Measurements from ENCODE around the gene DNAH7. TPM values are rescaled to one million over a fixed set of nuclear protein-coding genes. Genes with fewer than 3 reads are reported as not detected.

The DNAH7 gene
- total and polyA plus RNA-seq, 9 donors: 0.30 to 27.3 (median 1.6) TPM

GRCh38 chr2:196076778-196077568 is 8.3 kb upstream of the DNAH7 start:
- Histone ChIP-seq H3K36me3 (no peaks in the 10 kb centered on the region), H3K4me3 (no peak overlapping the region), H3K4me1 (ENCODE audit: insufficient read depth) (no peaks in the 10 kb centered on the region), H3K27ac (no peak overlapping the region), H3K9me3 (no peaks in the 10 kb centered on the region), H3K27me3 (no peaks in the 10 kb centered on the region)
- DNase-seq: no peak
- WGBS, 3 donors: 81 to 82% (median 82%) methylated on average over 5 of the region's 5 CpGs
- TF ChIP-seq EP300 (IDR thresholded peaks at IDR 0.05) (no peak), POLR2A (IDR thresholded peaks at IDR 0.05) (no peak)
- TF ChIP-seq, protein P1, sequence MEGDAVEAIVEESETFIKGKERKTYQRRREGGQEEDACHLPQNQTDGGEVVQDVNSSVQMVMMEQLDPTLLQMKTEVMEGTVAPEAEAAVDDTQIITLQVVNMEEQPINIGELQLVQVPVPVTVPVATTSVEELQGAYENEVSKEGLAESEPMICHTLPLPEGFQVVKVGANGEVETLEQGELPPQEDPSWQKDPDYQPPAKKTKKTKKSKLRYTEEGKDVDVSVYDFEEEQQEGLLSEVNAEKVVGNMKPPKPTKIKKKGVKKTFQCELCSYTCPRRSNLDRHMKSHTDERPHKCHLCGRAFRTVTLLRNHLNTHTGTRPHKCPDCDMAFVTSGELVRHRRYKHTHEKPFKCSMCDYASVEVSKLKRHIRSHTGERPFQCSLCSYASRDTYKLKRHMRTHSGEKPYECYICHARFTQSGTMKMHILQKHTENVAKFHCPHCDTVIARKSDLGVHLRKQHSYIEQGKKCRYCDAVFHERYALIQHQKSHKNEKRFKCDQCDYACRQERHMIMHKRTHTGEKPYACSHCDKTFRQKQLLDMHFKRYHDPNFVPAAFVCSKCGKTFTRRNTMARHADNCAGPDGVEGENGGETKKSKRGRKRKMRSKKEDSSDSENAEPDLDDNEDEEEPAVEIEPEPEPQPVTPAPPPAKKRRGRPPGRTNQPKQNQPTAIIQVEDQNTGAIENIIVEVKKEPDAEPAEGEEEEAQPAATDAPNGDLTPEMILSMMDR (IDR thresholded peaks at IDR 0.05): no peak
- intact Hi-C loops (cut with DNase I): loop anchor here in 2 of 4 donors (10.0 kb wide), 2 partner anchors 268 to 678 kb away; no protein-coding TSS in a partner anchor

- Histone ChIP-seq H3K4me3 (no peak overlapping the region), H3K36me3 (no peaks in the 10 kb centered on the region), H3K27ac (no peak overlapping the region), H3K4me1 (ENCODE audit: insufficient read depth) (no peaks in the 10 kb centered on the region), H3K9me3 (no peaks in the 10 kb centered on the region), H3K27me3 (no peaks in the 10 kb centered on the region)
- intact Hi-C loops (cut with DNase I): loop anchor here in 2 of 4 donors (10.0 kb wide), 2 partner anchors 270 to 680 kb away; no protein-coding TSS in a partner anchor
- no peak for DNase-seq
- 0% methylated on average over 1 of the region's 1 CpG for WGBS, 3 donors
- TF ChIP-seq, protein P1 (IDR thresholded peaks at IDR 0.05): no peak
- TF ChIP-seq EP300 (IDR thresholded peaks at IDR 0.05) (no peak), POLR2A (IDR thresholded peaks at IDR 0.05) (no peak)
These were observed 6.6 kb upstream of the DNAH7 start for GRCh38 chr2:196075196-196075595.

DNA sequence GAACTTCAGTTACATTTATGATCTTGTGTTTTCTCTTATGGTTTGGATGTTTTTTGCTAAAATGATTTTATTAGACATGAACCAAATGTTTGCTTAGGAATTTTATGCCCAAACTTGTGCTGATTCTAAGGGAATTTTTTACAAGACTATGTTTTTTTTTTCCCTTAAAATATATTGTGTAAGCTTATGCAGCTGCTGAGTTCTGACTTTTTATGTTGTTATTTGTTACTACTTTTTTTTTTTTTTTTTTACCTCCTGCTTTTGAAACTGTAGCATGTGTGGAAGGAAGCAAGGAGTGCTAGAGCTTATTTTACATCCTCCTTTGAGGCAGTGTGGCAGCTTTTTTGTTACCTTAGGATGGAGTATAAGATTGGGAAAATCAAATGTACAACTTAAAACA is 6.0 kb upstream of the DNAH7 start:
- no peaks in the 10 kb centered on the region for H3K27me3 ChIP-seq
- intact Hi-C loops (cut with DNase I): loop anchor here in 2 of 4 donors (10.0 kb wide), 2 partner anchors 270 to 680 kb away; no protein-coding TSS in a partner anchor
- H3K27ac ChIP-seq: no peak overlapping the region
- H3K36me3 ChIP-seq: no peaks in the 10 kb centered on the region
- H3K4me1 ChIP-seq (ENCODE audit: insufficient read depth): no peaks in the 10 kb centered on the region
- no peak for DNase-seq
- no peaks in the 10 kb centered on the region for H3K9me3 ChIP-seq
- no peak overlapping the region for H3K4me3 ChIP-seq
- no peak for TF ChIP-seq POLR2A (IDR thresholded peaks at IDR 0.05)
- TF ChIP-seq, protein P1 (IDR thresholded peaks at IDR 0.05): no peak
- TF ChIP-seq EP300 (IDR thresholded peaks at IDR 0.05): no peak

GRCh38 chr2:196073521-196073920 is 4.9 kb upstream of the DNAH7 start:
- Histone ChIP-seq H3K27ac (no peak overlapping the region), H3K27me3 (no peaks in the 10 kb centered on the region), H3K36me3 (no peaks in the 10 kb centered on the region), H3K4me1 (ENCODE audit: insufficient read depth) (no peaks in the 10 kb centered on the region), H3K4me3 (no peak overlapping the region), H3K9me3 (no peaks in the 10 kb centered on the region)
- TF ChIP-seq EP300 (IDR thresholded peaks at IDR 0.05) (no peak), POLR2A (IDR thresholded peaks at IDR 0.05) (no peak)
- TF ChIP-seq, protein P1 (IDR thresholded peaks at IDR 0.05): no peak
- intact Hi-C loops (cut with DNase I): loop anchor here in 2 of 4 donors (10.0 kb wide), 2 partner anchors 271 to 681 kb away; no protein-coding TSS in a partner anchor
- DNase-seq: no peak
- WGBS, 3 donors: 15 to 24% (median 21%) methylated on average over 2 of the region's 2 CpGs

Measured in ovary (tissue), 9 donors.